ENCODE measurements around the gene APRT.

APRT gene

GRCh38 chr16:88805340-88805715 lies 6.4 kb downstream of the APRT start:
- peak overlapping the region; percentile 97 for H3K27ac ChIP-seq
- TF ChIP-seq CTCF (IDR thresholded peaks at IDR 0.05) (no peak), ZFX (IDR thresholded peaks at IDR 0.05; ENCODE audit: borderline replicate concordance) (no peak)

DNA sequence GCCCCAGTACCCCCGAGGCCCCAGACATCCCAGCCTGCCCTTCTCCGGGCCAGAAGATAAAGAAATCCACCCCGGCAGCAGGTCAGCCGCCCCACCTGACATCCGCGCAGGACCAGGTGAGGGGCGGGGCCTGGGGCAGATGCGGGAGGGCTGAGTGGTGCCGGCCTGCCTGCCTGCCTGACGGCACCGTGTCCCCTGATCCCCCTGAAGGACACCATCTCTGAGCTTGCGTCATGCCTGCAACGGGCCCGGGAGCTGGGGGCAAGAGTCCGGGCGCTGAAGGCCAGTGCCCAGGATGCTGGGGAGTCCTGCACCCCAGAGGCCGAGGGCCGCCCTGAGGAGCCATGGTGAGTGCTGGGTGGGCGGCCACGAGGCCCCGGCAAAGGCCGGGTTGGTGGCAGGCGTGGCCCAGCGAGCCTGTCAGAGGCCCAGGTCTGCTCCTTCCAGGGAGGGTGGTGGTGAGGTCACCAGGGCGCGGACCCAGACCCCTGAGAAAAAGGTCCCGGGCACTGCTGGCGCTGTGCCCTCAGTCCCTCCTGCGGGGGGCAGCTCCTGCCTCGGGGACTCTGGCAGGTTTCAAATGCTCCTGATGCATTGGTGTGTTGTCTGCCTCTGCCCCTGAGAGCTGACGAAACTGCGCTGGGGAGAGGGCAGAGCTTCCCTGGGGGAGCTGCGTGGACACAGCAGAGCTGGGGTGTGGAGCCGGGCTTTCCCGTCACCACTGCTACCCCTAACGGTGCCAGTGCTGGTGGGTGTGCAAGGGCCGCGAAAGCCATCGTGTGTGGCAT lies 7.0 kb downstream of the APRT start:
- TF ChIP-seq ZFX (IDR thresholded peaks at IDR 0.05; ENCODE audit: borderline replicate concordance), result no peak
- TF ChIP-seq CTCF (IDR thresholded peaks at IDR 0.05), result no peak
- peak overlapping the region; percentile 97 for H3K27ac ChIP-seq

- no peak for TF ChIP-seq ZFX (IDR thresholded peaks at IDR 0.05; ENCODE audit: borderline replicate concordance)
- TF ChIP-seq CTCF (IDR thresholded peaks at IDR 0.05), result no peak
- peak overlapping the region; percentile 97 for H3K27ac ChIP-seq
Measured at GRCh38 chr16:88804173-88804551, 7.6 kb downstream of the APRT start.

DNA sequence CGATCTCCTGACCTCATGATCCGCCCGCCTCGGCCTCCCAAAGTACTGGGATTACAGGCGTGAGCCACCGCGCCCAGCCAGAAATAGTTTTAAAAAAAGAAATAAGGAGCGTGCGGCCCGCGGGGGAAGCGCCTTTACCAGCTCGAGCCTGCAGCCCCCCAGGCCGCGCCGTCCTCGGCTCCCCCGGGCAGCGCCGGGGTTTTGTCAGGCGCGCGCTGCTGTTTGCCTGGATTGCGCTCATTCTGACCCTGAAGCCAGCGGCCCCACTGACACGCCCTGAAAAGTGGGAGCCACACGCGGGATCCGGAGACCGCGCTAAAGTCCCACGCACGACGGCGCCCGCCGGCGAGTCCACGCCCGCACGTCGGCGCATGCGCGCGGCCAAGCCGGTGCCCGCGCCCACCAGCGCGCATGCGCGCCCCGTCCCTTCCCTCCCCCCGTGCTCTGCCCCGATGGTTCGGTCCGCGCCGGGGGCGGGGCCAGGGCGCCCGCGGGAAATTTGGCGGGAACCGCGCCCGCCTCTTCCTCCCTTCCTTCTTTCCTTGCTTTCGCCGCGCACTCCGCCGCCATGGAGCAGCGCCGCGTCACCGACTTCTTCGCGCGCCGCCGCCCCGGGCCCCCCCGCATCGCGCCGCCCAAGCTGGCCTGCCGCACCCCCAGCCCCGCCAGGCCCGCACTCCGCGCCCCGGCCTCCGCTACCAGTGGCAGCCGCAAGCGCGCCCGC lies 8.3 kb downstream of the APRT start, which contains the start of gene CDT1:
Gene CDT1, plus strand, starts transcription at position 526 of the 724 bp plus-strand sequence. Its CDS starts 43 bp downstream, at position 569.
- TF ChIP-seq ZFX (IDR thresholded peaks at IDR 0.05; ENCODE audit: borderline replicate concordance) (no peak), CTCF (IDR thresholded peaks at IDR 0.05) (no peak)
- H3K27ac ChIP-seq, result peak within 1 kb of the TSS; percentile 97

- no peak overlapping the region for H3K27ac ChIP-seq
- no peak for TF ChIP-seq CTCF (IDR thresholded peaks at IDR 0.05)
- TF ChIP-seq ZFX (IDR thresholded peaks at IDR 0.05; ENCODE audit: borderline replicate concordance), result no peak
Measured at GRCh38 chr16:88800277-88800592, 11.5 kb downstream of the APRT start.

DNA sequence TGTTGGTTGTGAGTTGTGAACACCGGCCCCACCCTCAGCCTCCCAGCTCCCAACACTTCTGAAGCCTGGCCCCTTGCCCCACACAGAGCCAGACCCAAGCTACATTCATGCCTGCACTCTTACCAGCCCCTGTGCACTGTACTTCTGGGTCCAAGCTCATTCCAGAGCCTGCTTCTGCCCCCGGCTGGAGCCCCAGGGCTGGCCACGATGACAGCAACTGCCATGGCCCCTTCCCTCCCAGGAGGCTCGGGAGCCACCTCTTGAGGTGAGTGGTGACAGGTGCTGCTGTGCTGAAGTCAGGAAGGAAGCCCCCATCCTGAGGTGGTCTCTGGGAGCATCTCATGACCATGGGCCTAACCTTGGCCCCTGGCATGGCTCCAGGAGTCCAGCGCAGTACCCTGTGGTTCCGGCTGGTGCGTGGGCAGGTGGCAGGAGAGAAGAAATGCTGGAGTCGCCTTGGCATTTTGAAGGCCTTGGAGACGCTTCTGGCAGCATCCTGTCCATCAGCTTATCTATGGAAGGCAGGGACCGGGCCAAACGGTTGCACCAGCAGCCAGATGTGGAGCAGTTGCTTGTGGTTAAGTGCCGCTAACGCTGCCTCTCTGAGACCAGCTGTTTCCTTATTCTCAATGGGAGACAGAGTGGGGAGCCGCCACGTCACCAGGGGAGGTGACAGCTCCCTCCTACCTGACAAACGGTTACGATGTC lies 12.0 kb downstream of the APRT start:
- no peak overlapping the region for H3K27ac ChIP-seq
- TF ChIP-seq CTCF (IDR thresholded peaks at IDR 0.05), result no peak
- no peak for TF ChIP-seq ZFX (IDR thresholded peaks at IDR 0.05; ENCODE audit: borderline replicate concordance)

Data from 22Rv1 (cell line).